GM12878 (cell line): ENCODE measurements around the gene RNLS. TPM values are rescaled to one million over a fixed set of nuclear protein-coding genes. Genes with fewer than 3 reads are reported as not detected.

ENCODE experiments used
- ATAC-seq: fragments of 200-7000 bp; cut with Tn5 transposase; 3 replicates; pipeline ENCODE4 v1.9.1; 2020; ENCODE audit warnings: mild to moderate bottlenecking, moderate library complexity
- BruUV-seq: library from RNA; stranded (reverse); fragments of 400-500 nt; replicated peaks from 2 replicates; lab custom pipeline; 2021; lab: Mats Ljungman, UMichigan
- CTCF ChIA-PET: fragments of 300-600 bp; sonication (Branson Sonifier 250); formaldehyde crosslinking; extraction: SDS; loops from one replicate; lab custom pipeline; 2021; ENCODE audit warnings: inconsistent platforms; lab: Yijun Ruan, JAX
- POLR2A ChIA-PET: fragments of 350-600 bp; formaldehyde crosslinking; extraction: SDS; loops from one replicate; lab custom pipeline; 2021; ENCODE audit warnings: inconsistent platforms; lab: Charles Lee
- RAD21 ChIA-PET: fragments of 300-600 bp; sonication (Branson Sonifier 250); formaldehyde crosslinking; loops from one replicate; lab custom pipeline; 2023; ENCODE audit warnings: antibody characterized with exemption; ENCODE audit not compliant: unreplicated experiment; lab: Charles Lee
- SMC1A ChIA-PET: fragments of 300-600 bp; sonication (Branson Sonifier 250); formaldehyde crosslinking; loops from one replicate; lab custom pipeline; 2023; ENCODE audit not compliant: unreplicated experiment, uncharacterized antibody; lab: Charles Lee
- DNase-seq: peaks from one replicate; pipeline ENCODE4 v3.0.0-alpha.2; 2011; ENCODE audit warnings: low read depth, low spot score
- FAIRE-seq: peaks from 3 replicates; lab custom pipeline; 2011; peaks lifted over from hg19 to GRCh38; lab: Jason Lieb, UNC
- H2AFZ ChIP-seq: 2 replicates; pipeline ENCODE4 v1.6.0; 2011; ENCODE audit warnings: low read depth, low read length, control low read depth; ENCODE audit not compliant: control insufficient read depth
- H3K27ac ChIP-seq: 2 replicates; pipeline ENCODE4 v1.5.1; 2011; ENCODE audit warnings: control low read depth; ENCODE audit not compliant: control insufficient read depth, insufficient read depth
- H3K27me3 ChIP-seq, 2 experiments: replicated peaks in 1 of 2; 2 replicates each; pipeline versions ENCODE4 v1.6.0 to v1.6.1; 2011; ENCODE audit warnings: low read length in 1 of 2; ENCODE audit not compliant: control insufficient read depth in 2 of 2, insufficient read depth in 2 of 2
- H3K36me3 ChIP-seq, 2 experiments: 2 replicates each; pipeline ENCODE4 v1.5.1; 2011; ENCODE audit warnings: low read length in 1 of 2; ENCODE audit not compliant: control insufficient read depth in 2 of 2, insufficient read depth in 2 of 2
- H3K4me1 ChIP-seq: 2 replicates; pipeline ENCODE4 v1.6.1; 2011; ENCODE audit warnings: mild to moderate bottlenecking, low read length, moderate library complexity, mixed read lengths; ENCODE audit not compliant: control insufficient read depth, insufficient read depth
- H3K4me2 ChIP-seq: 2 replicates; pipeline ENCODE4 v1.6.0; 2011; ENCODE audit warnings: control low read depth; ENCODE audit not compliant: control insufficient read depth, insufficient read depth
- H3K4me3 ChIP-seq: fragments of 200-600 bp; sonication (generic); 2 replicates; pipeline ENCODE4 v1.5.1; 2016
- H3K79me2 ChIP-seq: 2 replicates; pipeline ENCODE4 v1.6.0; 2011; ENCODE audit warnings: low read length; ENCODE audit not compliant: control insufficient read depth, insufficient read depth
- H3K9ac ChIP-seq: 2 replicates; pipeline ENCODE4 v1.8.0; 2011; ENCODE audit warnings: low read length, control low read depth, mixed read lengths; ENCODE audit not compliant: control insufficient read depth, insufficient read depth
- H3K9me3 ChIP-seq: replicated peaks from 3 replicates; pipeline ENCODE4 v1.5.1; 2011; ENCODE audit warnings: mild to moderate bottlenecking, low read length; ENCODE audit not compliant: control insufficient read depth, insufficient read depth
- H4K20me1 ChIP-seq: 2 replicates; pipeline ENCODE4 v1.6.0; 2011; ENCODE audit not compliant: control insufficient read depth, insufficient read depth
- CEBPB ChIP-seq, 2 experiments: fragments of 150-350 bp in 1 of 2; IDR thresholded peaks; 2 replicates each; pipeline ENCODE4 v1.6.1; 2012 to 2014; ENCODE audit warnings: low read depth in 2 of 2, low read length in 2 of 2, borderline replicate concordance in 1 of 2, inconsistent platforms in 1 of 2
- RB1 ChIP-seq: fragments of 450-650 bp; formaldehyde crosslinking; IDR thresholded peaks from 2 replicates; pipeline ENCODE4 v1.6.1; 2017; ENCODE audit warnings: mild to moderate bottlenecking, borderline replicate concordance
- RUNX3 ChIP-seq: IDR thresholded peaks from 2 replicates; pipeline ENCODE4 v1.6.1; 2012; ENCODE audit warnings: low read length, inconsistent platforms
- ZNF207 ChIP-seq: fragments of 450-650 bp; IDR thresholded peaks from 2 replicates; pipeline ENCODE4 v1.6.1; 2014; ENCODE audit warnings: antibody characterized with exemption, mild to moderate bottlenecking, borderline replicate concordance
- ZNF687 ChIP-seq: fragments of 450-650 bp; IDR thresholded peaks from 2 replicates; pipeline ENCODE4 v1.6.1; 2017; ENCODE audit warnings: mild to moderate bottlenecking, moderate library complexity
- WGBS: methylation state at CpG from one replicate; pipeline ENCODE4 v1.1.6; 2016; ENCODE audit warnings: low lambda C conversion rate; ENCODE audit not compliant: insufficient replicate concordance, insufficient coverage; ENCODE audit errors: missing lambda C conversion rate; 5-methylcytosine and 5-hydroxymethylcytosine counted together
- in situ Hi-C: fragments of 300-500 bp; cut with MboI; formaldehyde crosslinking; loops from 9 replicates; pipeline ENCODE4 v1.14.3; 2018; ENCODE audit warnings: mixed read lengths
- intact Hi-C: fragments of 100-400 bp; cut with micrococcal nuclease; formaldehyde crosslinking; loops from one replicate; pipeline ENCODE4 v1.14.2; 2022; ENCODE audit not compliant: unreplicated experiment
- polyA plus RNA-seq, 11 experiments: library from polyadenylated mRNA; depleted of rRNA in 4 of 11; unstranded in 6 of 11; stranded (reverse) in 5 of 11; fragments of >200 nt; fragmentation: Nextera tagmentation in 4 of 11; fragmentation: Illumina TruSeq in 1 of 11; extraction: Ambion mirVana in 4 of 11; extraction: Trizol in 1 of 11; gene quantifications; 1 replicate in 1 of 11; 2 replicates in 10 of 11; pipeline versions ENCODE4 v1.2.1 to v1.2.3, GENCODE V29; 2011 to 2016; ENCODE audit warnings: inconsistent platforms in 2 of 11, missing spikeins in 2 of 11, low read depth in 1 of 11
- total RNA-seq, 4 experiments: library from RNA; depleted of rRNA in 3 of 4; stranded (reverse); fragments of >200 nt in 3 of 4; fragmentation: Illumina TruSeq in 1 of 4; extraction: Trizol in 1 of 4; gene quantifications; 2 replicates each; pipeline versions ENCODE4 v1.2.1 to v1.2.3, GENCODE V29; 2013 to 2021

Gene RNLS
- total and polyA plus RNA-seq, 10 of the 15 experiments (the other 5 are each of a cell fraction or from before 2014, with no cell fraction given): 3.4 to 6.7 (median 4.6) TPM

- in situ Hi-C loops: no loop called here
- CTCF ChIA-PET: no interaction called here
These were observed 355.0 kb downstream of the RNLS start for GRCh38 chr10:88228130-88228529.

More at GRCh38 chr10:88228130-88228529, 355.0 kb downstream of the RNLS start:
- no peak for DNase-seq
- 68% methylated on average over 4 of the region's 4 CpGs for WGBS
- Histone ChIP-seq H3K36me3 (no peaks in the 10 kb centered on the region; a peak in 1 of 4 replicates), H3K4me2 (no peak overlapping the region), H3K9me3 (no peaks in the 10 kb centered on the region; the same call in 2 of the 3 replicates), H3K27me3 (no peaks in the 10 kb centered on the region), H4K20me1 (no peaks in the 10 kb centered on the region), H3K79me2 (no peaks in the 10 kb centered on the region), H3K4me1 (no peaks in the 10 kb centered on the region), H3K9ac (no peak overlapping the region), H3K27ac (no peak overlapping the region), H2AFZ (no peak overlapping the region), H3K4me3 (no peak overlapping the region)
- intact Hi-C loops: no loop called here
- RAD21 ChIA-PET: interaction anchor here (1.2 kb wide), 1 partner anchor 32 kb away, joined by 3 read pairs; no protein-coding TSS in a partner anchor
- ATAC-seq: no peak
- POLR2A ChIA-PET: no interaction called here
- SMC1A ChIA-PET: interaction anchor here (1.6 kb wide), 1 partner anchor 161 kb away, joined by 7 read pairs; no protein-coding TSS in a partner anchor
- TF ChIP-seq ZNF207 (no peak), ZNF687 (no peak), RB1 (no peak), CEBPB (IDR thresholded peaks at IDR 0.05; ENCODE audit: borderline replicate concordance in 1 of 2, low read depth in 2 of 2, low read length in 2 of 2) (no peak), RUNX3 (no peak)
- FAIRE-seq: no peak
- BruUV-seq: no TSS peak
